ENCODE data around the gene GPR34. TPM values are rescaled to one million over a fixed set of nuclear protein-coding genes. Genes with fewer than 3 reads are reported as not detected.
"Not testable (repeated sequence)": the region's sequence is repeated elsewhere in the genome, so short reads cannot be mapped to it uniquely, and the experiment has no call there.

The GPR34 gene
- total RNA-seq, 1 experiment from 2014 or later = not detected

DNA sequence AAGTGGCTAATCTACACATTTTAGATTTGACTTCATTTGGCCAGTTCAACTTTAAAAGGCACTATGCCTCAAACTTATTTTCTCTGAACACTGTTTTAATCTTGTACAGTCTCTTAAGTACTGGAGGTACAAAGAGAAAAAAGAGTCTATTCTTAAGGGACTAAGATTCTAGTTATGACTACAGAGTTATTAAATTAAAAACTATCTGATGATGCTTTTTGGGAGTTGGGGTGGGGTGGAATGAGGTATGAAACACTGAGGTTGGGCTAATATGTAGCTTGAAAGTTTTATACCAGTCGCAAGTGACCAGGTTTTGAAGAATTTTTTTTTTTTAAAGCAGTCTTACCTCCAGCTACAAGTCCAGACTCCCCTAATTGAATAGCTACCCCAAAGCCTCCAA lies 17.7 kb upstream of the GPR34 start:
- ChIA-PET POLR2A (ENCODE audit: unreplicated experiment) (no interaction called here), CTCF (no interaction called here)
- intact Hi-C loops (cut with micrococcal nuclease) = no loop called here
- BruUV-seq (replicated peaks) = no TSS peak
- Histone ChIP-seq H3K36me3 (ENCODE audit: low read depth, low read length) (no peaks in the 10 kb centered on the region), H3K9me2 (replicated peaks; ENCODE audit: low read length) (no peaks in the 10 kb centered on the region), H3F3A (ENCODE audit: low read length, unreplicated experiment) (no peaks in the 10 kb centered on the region), H3K4me3 (ENCODE audit: low read length) (no peak overlapping the region), H3K4me2 (ENCODE audit: low read length) (no peak overlapping the region), H3K9ac (ENCODE audit: low read length) (no peak overlapping the region), H3K9me3 (ENCODE audit: low read length) (no peaks in the 10 kb centered on the region), H4K20me1 (ENCODE audit: low read length) (no peaks in the 10 kb centered on the region), H3K27ac (ENCODE audit: low read length) (no peak overlapping the region), H3K27me3 (ENCODE audit: low read length) (no peaks in the 10 kb centered on the region), H2AFZ (ENCODE audit: low read length) (no peak overlapping the region), H3K79me2 (ENCODE audit: low read length) (no peaks in the 10 kb centered on the region), H3K4me1 (ENCODE audit: insufficient read depth, low read length) (peaks cover 9% of the 10 kb centered on the region)
- TF ChIP-seq EZH2 (IDR thresholded peaks at IDR 0.05; ENCODE audit: low read length, unreplicated experiment) = no peak
- TF ChIP-seq, protein P1, sequence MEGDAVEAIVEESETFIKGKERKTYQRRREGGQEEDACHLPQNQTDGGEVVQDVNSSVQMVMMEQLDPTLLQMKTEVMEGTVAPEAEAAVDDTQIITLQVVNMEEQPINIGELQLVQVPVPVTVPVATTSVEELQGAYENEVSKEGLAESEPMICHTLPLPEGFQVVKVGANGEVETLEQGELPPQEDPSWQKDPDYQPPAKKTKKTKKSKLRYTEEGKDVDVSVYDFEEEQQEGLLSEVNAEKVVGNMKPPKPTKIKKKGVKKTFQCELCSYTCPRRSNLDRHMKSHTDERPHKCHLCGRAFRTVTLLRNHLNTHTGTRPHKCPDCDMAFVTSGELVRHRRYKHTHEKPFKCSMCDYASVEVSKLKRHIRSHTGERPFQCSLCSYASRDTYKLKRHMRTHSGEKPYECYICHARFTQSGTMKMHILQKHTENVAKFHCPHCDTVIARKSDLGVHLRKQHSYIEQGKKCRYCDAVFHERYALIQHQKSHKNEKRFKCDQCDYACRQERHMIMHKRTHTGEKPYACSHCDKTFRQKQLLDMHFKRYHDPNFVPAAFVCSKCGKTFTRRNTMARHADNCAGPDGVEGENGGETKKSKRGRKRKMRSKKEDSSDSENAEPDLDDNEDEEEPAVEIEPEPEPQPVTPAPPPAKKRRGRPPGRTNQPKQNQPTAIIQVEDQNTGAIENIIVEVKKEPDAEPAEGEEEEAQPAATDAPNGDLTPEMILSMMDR (conservative IDR thresholded peaks at IDR 0.05; ENCODE audit: low read depth, low read length) = no peak
- no peak for TF ChIP-seq EZH2phosphoT487 (IDR thresholded peaks at IDR 0.05; ENCODE audit: borderline replicate concordance, low read length)
- ATAC-seq (no peak), DNase-seq (no peak)

DNA sequence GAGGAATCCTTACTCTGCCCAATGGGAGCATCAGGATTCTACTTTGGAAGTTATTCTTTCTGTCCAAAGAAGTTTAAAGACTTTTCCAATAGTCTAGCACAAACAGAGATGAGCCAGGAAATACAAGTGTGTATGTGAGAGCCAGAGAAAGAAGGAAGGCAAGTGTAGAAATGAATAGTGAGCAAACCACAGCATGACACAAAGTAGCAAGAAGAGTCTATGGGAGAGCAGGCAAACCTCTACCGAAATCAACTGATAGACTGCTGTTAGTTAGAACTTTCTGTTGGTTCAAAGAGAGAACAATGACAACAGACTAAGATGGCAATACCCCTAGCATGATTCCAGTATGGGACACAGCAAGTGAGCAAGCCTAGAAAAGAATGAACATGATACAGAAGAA lies 16.1 kb upstream of the GPR34 start:
- peaks cover 6% of the 10 kb centered on the region for H3K4me1 ChIP-seq (ENCODE audit: insufficient read depth, low read length)
- no peaks in the 10 kb centered on the region for H3F3A ChIP-seq (ENCODE audit: low read length, unreplicated experiment)
- ChIA-PET CTCF (no interaction called here), POLR2A (ENCODE audit: unreplicated experiment) (no interaction called here)
- H3K9me2 ChIP-seq (replicated peaks; ENCODE audit: low read length) = no peaks in the 10 kb centered on the region
- no peaks in the 10 kb centered on the region for H3K27me3 ChIP-seq (ENCODE audit: low read length)
- H4K20me1 ChIP-seq (ENCODE audit: low read length) = no peaks in the 10 kb centered on the region
- intact Hi-C loops (cut with micrococcal nuclease) = no loop called here
- TF ChIP-seq, protein P1 (conservative IDR thresholded peaks at IDR 0.05; ENCODE audit: low read depth, low read length) = no peak
- no peak for TF ChIP-seq EZH2phosphoT487 (IDR thresholded peaks at IDR 0.05; ENCODE audit: borderline replicate concordance, low read length)
- TF ChIP-seq EZH2 (IDR thresholded peaks at IDR 0.05; ENCODE audit: low read length, unreplicated experiment) = no peak
- H3K36me3 ChIP-seq (ENCODE audit: low read depth, low read length) = no peaks in the 10 kb centered on the region
- no peak for ATAC-seq
- H3K4me3 ChIP-seq (ENCODE audit: low read length) = no peak overlapping the region
- no peak overlapping the region for H3K4me2 ChIP-seq (ENCODE audit: low read length)
- H2AFZ ChIP-seq (ENCODE audit: low read length) = no peak overlapping the region
- DNase-seq = no peak
- H3K27ac ChIP-seq (ENCODE audit: low read length) = no peak overlapping the region
- no peaks in the 10 kb centered on the region for H3K79me2 ChIP-seq (ENCODE audit: low read length)
- H3K9me3 ChIP-seq (ENCODE audit: low read length) = no peaks in the 10 kb centered on the region
- BruUV-seq (replicated peaks) = no TSS peak
- no peak overlapping the region for H3K9ac ChIP-seq (ENCODE audit: low read length)

DNA sequence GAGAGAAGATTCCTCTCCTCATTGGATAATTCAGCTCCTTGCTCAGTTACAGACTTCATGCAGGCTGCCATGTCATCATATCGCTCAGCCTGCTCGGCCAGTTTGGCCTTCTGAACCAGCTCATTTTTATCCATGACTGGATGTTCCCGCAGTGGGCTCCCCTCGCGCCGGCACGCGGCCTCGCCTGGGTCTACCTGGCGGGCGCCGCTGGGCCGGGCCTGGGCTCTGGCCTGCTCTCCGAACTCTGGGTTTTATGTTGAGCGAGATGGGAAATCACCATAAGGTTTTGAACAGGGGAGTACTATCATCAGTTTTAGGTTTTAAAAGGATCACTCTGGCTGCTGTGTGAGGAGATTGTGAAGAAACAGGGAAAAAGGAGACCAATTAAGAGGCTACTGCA lies 12.4 kb upstream of the GPR34 start:
- H3F3A ChIP-seq (ENCODE audit: low read length, unreplicated experiment); H3K4me1 ChIP-seq (ENCODE audit: insufficient read depth, low read length); H2AFZ ChIP-seq (ENCODE audit: low read length); H3K27ac ChIP-seq (ENCODE audit: low read length); H3K4me3 ChIP-seq (ENCODE audit: low read length); intact Hi-C loops (cut with micrococcal nuclease); H3K36me3 ChIP-seq (ENCODE audit: low read depth, low read length); H4K20me1 ChIP-seq (ENCODE audit: low read length); ATAC-seq; H3K9me2 ChIP-seq (replicated peaks; ENCODE audit: low read length); POLR2A ChIA-PET (ENCODE audit: unreplicated experiment); DNase-seq; BruUV-seq (replicated peaks); CTCF ChIA-PET; H3K9me3 ChIP-seq (ENCODE audit: low read length); H3K79me2 ChIP-seq (ENCODE audit: low read length); H3K9ac ChIP-seq (ENCODE audit: low read length); H3K4me2 ChIP-seq (ENCODE audit: low read length); H3K27me3 ChIP-seq (ENCODE audit: low read length): not testable (repeated sequence)
